K562 (cell line): ENCODE data around the gene PTPRU. TPM values are rescaled to one million over a fixed set of nuclear protein-coding genes. Genes with fewer than 3 reads are reported as not detected.

ENCODE experiments used
- BCL6 ChIP-seq: fragments of 250-450 bp; sonication (Bioruptor Pico); IDR thresholded peaks from 2 replicates; pipeline ENCODE4 v1.4.0; 2020
- DNMT1 ChIP-seq: fragments of 450-650 bp; IDR thresholded peaks from 2 replicates; pipeline ENCODE4 v1.6.1; 2016; ENCODE audit warnings: antibody characterized with exemption, mild to moderate bottlenecking
- HLTF ChIP-seq: fragments of 450-650 bp; IDR thresholded peaks from 2 replicates; pipeline ENCODE4 v1.6.1; 2016
- HNRNPLL ChIP-seq: fragments of 200-400 bp; formaldehyde crosslinking; IDR thresholded peaks from 2 replicates; pipeline ENCODE4 v1.6.1; 2017; ENCODE audit warnings: low read length, low read depth, mild to moderate bottlenecking; ENCODE audit not compliant: poor library complexity, severe bottlenecking
- KDM2B ChIP-seq: fragments of 250-450 bp; sonication (Bioruptor Pico); IDR thresholded peaks from 2 replicates; pipeline ENCODE4 v1.8.0; 2021; ENCODE audit warnings: mild to moderate bottlenecking, moderate library complexity
- MTF1 ChIP-seq: fragments of 250-450 bp; sonication (Bioruptor Pico); IDR thresholded peaks from 2 replicates; pipeline ENCODE4 v1.9.0; 2021; ENCODE audit warnings: moderate library complexity, mild to moderate bottlenecking, inconsistent platforms, borderline replicate concordance
- NFATC3 ChIP-seq: fragments of 450-650 bp; IDR thresholded peaks from 2 replicates; pipeline ENCODE4 v1.6.1; 2017; ENCODE audit warnings: mild to moderate bottlenecking
- PHB ChIP-seq: fragments of 250-450 bp; sonication (Bioruptor Pico); IDR thresholded peaks from 2 replicates; pipeline ENCODE4 v1.5.0; 2021
- POLR2AphosphoS2 ChIP-seq: IDR thresholded peaks from 2 replicates; pipeline ENCODE4 v1.6.1; 2012; ENCODE audit warnings: low read length, improper control_type of control experiment
- RB1 ChIP-seq: fragments of 450-650 bp; IDR thresholded peaks from 2 replicates; pipeline ENCODE4 v1.6.1; 2017; ENCODE audit warnings: low read depth, mild to moderate bottlenecking
- RNF219 ChIP-seq: fragments of 250-450 bp; sonication (Bioruptor Pico); IDR thresholded peaks from 2 replicates; pipeline ENCODE4 v1.5.0; 2022; ENCODE audit warnings: mild to moderate bottlenecking
- SRSF9 ChIP-seq: fragments of 200-400 bp; formaldehyde crosslinking; IDR thresholded peaks from 2 replicates; pipeline ENCODE4 v1.6.1; 2017; ENCODE audit warnings: low read depth, low read length, borderline replicate concordance
- TEAD4 ChIP-seq, 2 experiments: sonication (generic) in 1 of 2; formaldehyde crosslinking in 1 of 2; IDR thresholded peaks; 2 replicates each; pipeline versions ENCODE4 v1.6.1 to v1.8.0; 2012 to 2022; ENCODE audit warnings: borderline replicate concordance in 1 of 2, inconsistent platforms in 1 of 2, low read length in 1 of 2, mild to moderate bottlenecking in 1 of 2, missing genetic modification reagents in 1 of 2
- ZNF146 ChIP-seq: IDR thresholded peaks from one replicate; pipeline ENCODE4 v1.6.1; 2018; ENCODE audit warnings: missing compliant biosample characterization; ENCODE audit not compliant: unreplicated experiment
- ZNF282 ChIP-seq: sonication (generic); formaldehyde crosslinking; IDR thresholded peaks from 2 replicates; pipeline ENCODE4 v1.8.1; 2023; ENCODE audit warnings: missing genetic modification reagents
- ZNF407 ChIP-seq: fragments of 450-650 bp; IDR thresholded peaks from 2 replicates; pipeline ENCODE4 v1.6.1; 2016; ENCODE audit warnings: low read depth
- ZNF766 ChIP-seq: fragments of 200-800 bp; sonication (Bioruptor generic); conservative IDR thresholded peaks from 2 replicates; pipeline ENCODE4 v1.6.1; 2016; ENCODE audit warnings: missing genetic modification characterization, missing compliant biosample characterization
- polyA plus RNA-seq, 8 experiments: library from polyadenylated mRNA; depleted of rRNA in 4 of 8; stranded (reverse) in 5 of 8; unstranded in 3 of 8; fragments of >200 nt; fragmentation: Nextera tagmentation in 2 of 8; fragmentation: Illumina TruSeq in 1 of 8; extraction: Ambion mirVana in 2 of 8; extraction: Trizol in 1 of 8; gene quantifications; 2 replicates each; pipeline versions ENCODE4 v1.2.1 to v1.2.3, GENCODE V29; 2011 to 2014; ENCODE audit warnings: inconsistent platforms in 1 of 8, missing spikeins in 1 of 8
- total RNA-seq, 7 experiments: library from RNA; depleted of rRNA in 6 of 7; stranded (reverse); fragments of >200 nt in 6 of 7; fragmentation: Illumina TruSeq in 2 of 7; extraction: Trizol in 2 of 7; gene quantifications; 2 replicates each; pipeline versions ENCODE4 v1.2.1 to v1.2.3, GENCODE V29; 2011 to 2021; ENCODE audit warnings: low replicate concordance in 1 of 7
- TF ChIP-seq, protein P1 (sequence below): fragments of 450-650 bp; IDR thresholded peaks from 2 replicates; pipeline ENCODE4 v1.6.1; 2017; ENCODE audit warnings: antibody characterized with exemption

The PTPRU gene
- total and polyA plus RNA-seq, 9 of the 15 experiments (the other 6 are each of a cell fraction or from before 2014, with no cell fraction given) = 0.01 to 2.9 (median 1.0) TPM

GRCh38 chr1:29236712-29237128 lies 398 bp downstream of the PTPRU start (continued):
- TF ChIP-seq HNRNPLL (no peak), ZNF407 (peak; percentile 47; the same call in 1 of the 2 replicates), SRSF9 (no peak), KDM2B (CRISPR knock-in tag) (peak; percentile 91), HLTF (peak; percentile 91), POLR2AphosphoS2 (no peak), PHB (CRISPR knock-in tag) (no peak), DNMT1 (0 out of 2 replicates have a peak, but pooled peaks have one; percentile 64), BCL6 (CRISPR knock-in tag) (no peak), MTF1 (CRISPR knock-in tag) (no peak), RB1 (no peak), ZNF146 (CRISPR knock-in tag) (no peak), RNF219 (no peak), ZNF766 (no peak), ZNF282 (CRISPR knock-in tag) (no peak), TEAD4 (IDR thresholded peaks at IDR 0.05; ENCODE audit: low read length) (no peak), TEAD4 (CRISPR knock-in tag; IDR thresholded peaks at IDR 0.05; ENCODE audit: borderline replicate concordance) (no peak), NFATC3 (peak; percentile 77; the same call in 1 of the 2 replicates)
- TF ChIP-seq, protein P1, sequence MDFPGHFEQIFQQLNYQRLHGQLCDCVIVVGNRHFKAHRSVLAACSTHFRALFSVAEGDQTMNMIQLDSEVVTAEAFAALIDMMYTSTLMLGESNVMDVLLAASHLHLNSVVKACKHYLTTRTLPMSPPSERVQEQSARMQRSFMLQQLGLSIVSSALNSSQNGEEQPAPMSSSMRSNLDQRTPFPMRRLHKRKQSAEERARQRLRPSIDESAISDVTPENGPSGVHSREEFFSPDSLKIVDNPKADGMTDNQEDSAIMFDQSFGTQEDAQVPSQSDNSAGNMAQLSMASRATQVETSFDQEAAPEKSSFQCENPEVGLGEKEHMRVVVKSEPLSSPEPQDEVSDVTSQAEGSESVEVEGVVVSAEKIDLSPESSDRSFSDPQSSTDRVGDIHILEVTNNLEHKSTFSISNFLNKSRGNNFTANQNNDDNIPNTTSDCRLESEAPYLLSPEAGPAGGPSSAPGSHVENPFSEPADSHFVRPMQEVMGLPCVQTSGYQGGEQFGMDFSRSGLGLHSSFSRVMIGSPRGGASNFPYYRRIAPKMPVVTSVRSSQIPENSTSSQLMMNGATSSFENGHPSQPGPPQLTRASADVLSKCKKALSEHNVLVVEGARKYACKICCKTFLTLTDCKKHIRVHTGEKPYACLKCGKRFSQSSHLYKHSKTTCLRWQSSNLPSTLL = peak; percentile 68; the same call in 1 of the 2 replicates
